IPS DF 19.7 (cell line): ENCODE results near the gene COX14.
"Not testable (repeated sequence)": the region's sequence is repeated elsewhere in the genome, so short reads cannot be mapped to it uniquely, and the experiment has no call there.

ENCODE experiments used
- DNase-seq: peaks from one replicate; pipeline ENCODE4 v3.0.0-alpha.2; 2013; ENCODE audit warnings: low read depth, low spot score

Gene COX14

DNA sequence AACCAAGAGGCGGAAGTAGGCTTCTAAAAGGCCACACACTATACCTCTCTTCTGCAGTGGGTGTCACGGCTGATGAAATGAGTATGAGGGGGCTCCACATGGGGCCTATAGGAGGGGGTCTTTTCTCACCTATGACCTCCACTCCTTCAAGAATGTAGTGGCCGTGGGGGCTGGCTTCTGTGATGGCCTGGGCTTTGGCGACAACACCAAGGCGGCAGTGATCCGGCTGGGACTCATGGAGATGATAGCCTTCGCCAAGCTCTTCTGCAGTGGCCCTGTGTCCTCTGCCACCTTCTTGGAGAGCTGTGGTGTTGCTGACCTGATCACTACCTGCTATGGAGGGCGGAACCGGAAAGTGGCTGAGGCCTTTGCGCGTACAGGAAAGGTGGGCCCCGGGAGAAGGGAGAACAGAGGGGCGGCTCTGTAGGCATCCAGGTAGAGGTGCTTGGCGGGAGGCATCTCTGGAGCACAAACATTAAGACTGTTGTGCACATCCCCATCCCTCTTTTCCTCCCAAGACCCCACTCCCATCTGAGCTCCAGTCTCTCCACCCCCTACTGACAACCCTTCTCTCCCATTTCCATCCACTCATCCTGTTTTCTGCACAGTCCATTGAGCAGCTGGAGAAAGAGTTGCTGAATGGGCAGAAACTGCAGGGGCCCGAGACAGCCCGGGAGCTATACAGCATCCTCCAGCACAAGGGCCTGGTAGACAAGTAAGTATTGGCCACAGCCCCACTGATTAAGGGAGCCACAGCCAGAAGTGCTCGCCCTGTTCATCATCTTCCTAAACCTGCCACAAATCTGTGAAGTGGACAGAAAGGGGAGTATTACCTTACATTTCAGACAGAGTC is 4.4 kb upstream of the COX14 start:
- DNase-seq = no peak

GRCh38 chr12:50109319-50109718 is 2.7 kb upstream of the COX14 start:
- DNase-seq = no peak

DNA sequence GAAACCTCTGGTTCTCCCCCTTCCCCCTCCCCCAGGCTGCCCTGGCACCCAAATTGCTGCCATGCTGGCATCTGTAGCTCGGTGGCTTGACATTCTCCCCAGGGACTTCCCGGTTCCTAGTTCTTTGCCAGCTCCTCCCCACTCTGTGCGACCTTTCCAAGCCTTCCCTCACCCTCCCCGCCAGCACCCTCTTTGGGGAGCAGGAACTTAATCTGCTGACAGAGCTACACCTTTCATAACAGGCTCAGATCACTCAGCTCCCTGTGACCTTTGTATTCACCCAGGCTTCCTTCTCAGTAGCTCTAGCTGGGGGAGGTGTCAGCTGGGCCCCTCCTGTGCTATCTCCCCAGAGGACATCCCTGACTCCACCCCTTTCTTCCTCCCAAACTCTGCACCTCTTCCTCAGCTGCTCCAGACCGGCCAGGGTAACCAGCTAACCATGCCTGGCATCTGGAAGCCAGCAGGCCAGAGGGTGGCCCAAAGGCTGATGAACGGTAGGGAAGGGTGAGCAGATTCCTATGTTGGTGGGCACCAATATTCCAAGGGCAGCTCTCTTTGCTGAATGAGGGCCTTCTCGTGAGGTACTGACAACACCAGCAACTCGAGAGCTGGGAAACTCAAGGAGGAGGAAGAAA is 1.8 kb upstream of the COX14 start:
- no peak for DNase-seq

DNA sequence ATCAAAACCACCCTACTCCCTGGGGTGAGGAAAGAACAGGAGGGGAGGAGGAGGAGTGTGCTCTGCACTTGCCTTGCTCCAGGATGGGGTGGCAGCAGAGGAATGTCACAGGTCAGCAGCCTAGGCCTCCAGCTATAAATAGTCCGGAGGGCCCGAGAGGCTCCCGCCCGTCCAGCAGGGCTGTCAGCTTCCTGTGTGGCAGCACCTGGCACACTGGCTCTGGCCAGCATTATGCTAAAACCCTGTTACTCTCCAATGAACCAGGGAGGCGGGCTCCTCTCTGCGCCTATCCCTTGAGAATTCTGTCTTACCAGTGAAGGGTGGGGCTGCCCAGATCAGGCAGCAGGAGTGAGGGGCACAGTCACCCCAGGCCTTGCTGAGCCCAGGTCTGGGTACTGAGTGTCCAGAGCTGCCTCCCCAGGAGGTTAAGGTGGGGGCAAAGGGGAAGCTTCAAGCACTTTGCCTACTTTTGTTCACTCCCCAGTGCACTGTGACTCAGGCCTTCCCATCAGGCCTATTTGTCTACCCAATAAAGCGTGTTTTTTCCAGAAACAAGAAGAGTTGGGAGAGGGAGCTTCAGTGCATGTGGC is 1.2 kb upstream of the COX14 start:
- no peak for DNase-seq

DNA sequence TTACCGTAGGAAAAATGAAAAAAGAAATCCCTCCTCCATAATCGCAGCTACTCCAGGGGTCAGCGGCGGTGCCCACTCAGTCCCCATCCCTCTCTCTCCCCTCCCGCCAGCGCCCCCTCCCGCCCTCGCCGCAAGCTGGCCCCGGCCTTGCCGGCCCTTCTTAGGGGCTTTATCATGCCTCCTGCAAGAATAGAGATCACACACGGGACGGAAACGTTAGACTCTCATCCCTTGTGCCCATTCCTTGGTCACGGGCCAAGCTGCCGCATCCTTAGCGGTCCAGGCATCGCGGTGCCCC is 692 bp upstream of the COX14 start:
- no peak for DNase-seq

DNA sequence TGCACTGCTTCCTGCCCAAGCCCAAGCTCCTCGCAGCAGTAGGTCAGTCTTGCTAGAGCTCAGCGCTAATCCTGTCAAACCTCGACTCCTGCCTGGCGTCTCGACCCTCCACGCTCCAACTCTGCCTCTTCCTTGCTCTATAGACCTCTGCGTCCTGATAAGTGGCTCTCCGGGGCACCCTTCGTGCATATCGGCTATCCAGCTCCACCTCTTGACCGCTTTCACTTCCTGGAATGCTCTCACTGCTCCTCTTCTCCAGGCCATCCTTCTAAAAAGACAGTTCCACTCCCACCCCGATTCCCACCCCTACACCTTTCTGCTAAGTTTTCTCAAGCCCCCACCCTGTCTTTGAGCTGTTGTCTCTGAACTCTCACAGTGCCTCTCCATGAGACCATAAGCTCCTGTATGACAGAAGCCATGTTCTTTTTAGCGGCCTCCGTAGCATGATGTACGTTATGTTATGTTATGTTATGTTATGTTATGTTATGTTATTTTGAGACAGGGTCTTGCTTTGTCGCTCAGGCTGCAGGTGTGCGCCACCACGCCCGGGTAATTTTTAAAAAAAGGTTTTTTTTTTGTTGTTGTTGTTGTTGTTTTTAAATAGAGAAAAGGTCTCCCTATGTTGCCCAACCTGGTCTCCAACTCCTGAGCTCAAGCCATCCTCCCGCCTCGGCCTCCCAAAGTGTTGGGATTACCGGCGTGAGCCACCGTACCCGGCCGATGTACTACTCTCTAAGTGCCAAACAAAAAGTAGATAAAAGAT is 601 bp downstream of the COX14 start:
- no peak for DNase-seq

- DNase-seq = no peak
Observed at GRCh38 chr12:50117057-50117622, 5.1 kb downstream of the COX14 start.

- DNase-seq = no peak
Observed at GRCh38 chr12:50119387-50119786, 7.4 kb downstream of the COX14 start.

DNA sequence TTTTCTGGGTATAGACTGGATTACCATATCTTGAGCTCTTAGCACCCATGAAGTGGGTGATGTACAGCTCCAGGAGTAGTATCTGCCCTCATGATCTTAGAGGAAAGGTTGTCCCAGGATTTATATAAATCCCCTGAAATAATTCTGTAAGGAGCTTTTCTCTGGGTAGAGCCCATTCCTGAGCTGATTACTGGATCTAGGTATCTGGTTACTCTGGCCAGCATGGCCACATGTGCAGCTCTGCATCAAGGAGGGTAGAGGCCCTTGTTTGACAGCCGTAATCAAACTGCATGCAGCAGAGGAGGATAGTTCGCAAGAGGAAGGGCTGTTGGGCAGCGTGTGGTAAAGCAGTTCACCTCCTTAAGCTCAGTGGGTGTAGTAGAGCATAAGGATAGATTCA is 8.5 kb downstream of the COX14 start:
- no peak for DNase-seq

DNA sequence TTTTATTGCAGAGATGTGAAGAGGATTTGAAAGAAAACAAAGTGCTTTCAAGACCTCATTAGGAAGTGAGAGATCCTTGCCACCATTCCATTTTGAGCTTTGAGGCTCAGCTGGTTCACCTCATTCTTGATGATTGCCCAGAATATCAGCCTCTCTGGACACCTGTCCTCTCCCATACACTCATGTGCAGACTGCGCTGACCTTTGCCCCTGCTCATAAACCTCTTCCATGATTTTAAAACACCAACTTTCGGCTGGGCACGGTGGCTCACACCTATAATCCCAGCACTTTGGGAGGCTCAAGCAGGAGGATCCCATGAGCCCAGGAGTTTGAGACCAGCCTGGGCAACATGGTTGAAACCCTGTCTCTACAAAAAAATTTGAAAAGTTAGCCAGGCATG is 8.9 kb downstream of the COX14 start:
- DNase-seq = no peak

DNA sequence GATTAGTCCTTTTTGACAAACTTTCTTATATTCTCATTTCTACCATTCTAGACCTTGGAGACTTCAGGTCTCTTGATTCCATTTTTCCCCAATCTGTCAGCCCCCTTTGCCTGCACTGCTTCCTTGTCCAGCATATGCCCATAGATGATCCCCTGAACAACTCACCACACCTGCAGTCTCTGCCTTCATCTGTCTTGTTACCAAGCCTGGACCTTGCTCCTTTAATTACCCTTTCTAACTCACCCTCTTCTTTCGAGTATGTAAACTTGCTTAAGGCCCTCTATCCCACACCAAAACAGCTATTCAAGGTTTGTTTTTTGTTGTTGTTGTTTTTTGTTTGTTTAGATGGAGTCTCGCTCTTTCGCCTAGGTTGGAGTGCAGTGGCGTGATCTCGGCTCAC is 9.6 kb downstream of the COX14 start:
- DNase-seq = no peak

- DNase-seq = no peak
Observed at GRCh38 chr12:50123203-50123602, 11.2 kb downstream of the COX14 start.

GRCh38 chr12:50127546-50127945 is 15.5 kb downstream of the COX14 start:
- DNase-seq = no peak

DNA sequence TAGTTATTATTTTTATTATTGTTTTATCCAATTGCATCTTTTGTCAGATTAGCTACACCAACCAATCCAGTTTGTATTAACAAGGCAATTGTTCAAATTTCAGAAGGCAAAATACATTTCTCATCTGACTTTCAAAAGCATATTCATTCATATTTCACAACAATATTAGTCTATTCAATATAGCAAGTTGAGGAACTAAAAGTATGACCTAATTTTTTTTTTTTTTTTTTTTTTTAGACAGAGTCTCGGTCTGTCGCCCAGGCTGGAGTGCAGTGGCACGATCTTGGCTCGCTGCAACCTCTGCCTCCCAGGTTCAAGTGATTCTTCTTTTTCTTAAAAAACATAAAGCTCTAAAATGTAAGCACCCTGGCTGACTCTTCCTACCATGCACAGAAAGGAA is 17.3 kb downstream of the COX14 start:
- no peak for DNase-seq

- DNase-seq = no peak
Observed at GRCh38 chr12:50132505-50133135, 20.6 kb downstream of the COX14 start.

GRCh38 chr12:50142993-50143392 is 31.0 kb downstream of the COX14 start:
- DNase-seq = no peak

DNA sequence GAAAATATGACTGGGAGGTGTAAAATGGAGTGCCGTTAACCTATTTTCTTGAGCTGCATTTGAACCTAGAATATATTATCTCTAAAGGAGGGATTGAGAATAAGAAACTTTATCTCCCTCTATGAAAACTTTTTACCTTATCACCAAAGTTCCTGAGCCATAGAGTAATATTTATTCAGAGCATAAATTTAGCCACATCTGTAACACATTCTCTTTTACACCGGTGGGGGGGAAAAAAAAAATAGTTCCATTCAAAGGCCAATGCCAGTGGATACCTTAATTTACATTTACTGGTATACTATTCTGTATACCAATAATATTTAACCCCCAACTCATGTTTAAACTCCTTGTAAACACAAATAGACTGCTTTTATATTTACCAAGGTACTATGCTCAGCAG is 33.4 kb downstream of the COX14 start:
- no peak for DNase-seq

- DNase-seq = no peak
Observed at GRCh38 chr12:50147281-50147680, 35.2 kb downstream of the COX14 start.

GRCh38 chr12:50148011-50148410 is 36.0 kb downstream of the COX14 start:
- not testable (repeated sequence) for DNase-seq

GRCh38 chr12:50149311-50149710 is 37.3 kb downstream of the COX14 start:
- DNase-seq = no peak

- DNase-seq = no peak
Observed at GRCh38 chr12:50151047-50151687, 39.1 kb downstream of the COX14 start.
